Erythroblast (primary cell): Measurements from ENCODE around the gene GBF1.

Source experiments
- GATA1 ChIP-seq: IDR thresholded peaks from 2 replicates; pipeline ENCODE4 v1.6.1; 2011; ENCODE audit warnings: low read depth, mild to moderate bottlenecking, control low read depth, low read length, moderate library complexity
- POLR2A ChIP-seq: IDR thresholded peaks from 2 replicates; pipeline ENCODE4 v1.6.1; 2011; ENCODE audit warnings: mild to moderate bottlenecking, low read length

GRCh38 chr10:102389894-102390293 lies 144.6 kb downstream of the GBF1 start:
- TF ChIP-seq POLR2A (no peak), GATA1 (no peak)
